ENCODE results near the gene OARD1.

- no peak for TF ChIP-seq ZNF571 (tag by site-specific recombination; IDR thresholded peaks at IDR 0.05)
- TF ChIP-seq CTCF (tag by site-specific recombination; IDR thresholded peaks at IDR 0.05): no peak
- no peak for TF ChIP-seq ZNF121 (tag by site-specific recombination; IDR thresholded peaks at IDR 0.05)
Observed at GRCh38 chr6:41079080-41079479, 6.9 kb upstream of the OARD1 start.

Data from HEK293 (cell line).